ENCODE results near the gene CDHR2. TPM values are rescaled to one million over a fixed set of nuclear protein-coding genes. Genes with fewer than 3 reads are reported as not detected.

The CDHR2 gene
- polyA plus RNA-seq, 1 experiment, result not detected

GRCh38 chr5:176638437-176638836, 89.3 kb downstream of the CDHR2 start:
- CTCF ChIA-PET, result interaction anchor here (1.5 kb wide), 1 partner anchor 19 kb away, joined by 4 read pairs; no protein-coding TSS in a partner anchor
- POLR2A ChIA-PET, result no interaction called here
- H3K27ac ChIP-seq (ENCODE audit: low read depth, low read length), result no peak overlapping the region
- peaks cover 5% of the 10 kb centered on the region; the same call in 1 of the 2 replicates for H3K9me3 ChIP-seq (ENCODE audit: control insufficient read depth, insufficient read depth, low read length)
- no peak for DNase-seq (ENCODE audit: low read depth, low spot score)
- H3K27me3 ChIP-seq (ENCODE audit: control insufficient read depth, insufficient read depth, low read length), result peaks cover 49% of the 10 kb centered on the region
- no peak overlapping the region for H3K4me3 ChIP-seq (ENCODE audit: low read depth, low read length)
- TF ChIP-seq, protein P1, sequence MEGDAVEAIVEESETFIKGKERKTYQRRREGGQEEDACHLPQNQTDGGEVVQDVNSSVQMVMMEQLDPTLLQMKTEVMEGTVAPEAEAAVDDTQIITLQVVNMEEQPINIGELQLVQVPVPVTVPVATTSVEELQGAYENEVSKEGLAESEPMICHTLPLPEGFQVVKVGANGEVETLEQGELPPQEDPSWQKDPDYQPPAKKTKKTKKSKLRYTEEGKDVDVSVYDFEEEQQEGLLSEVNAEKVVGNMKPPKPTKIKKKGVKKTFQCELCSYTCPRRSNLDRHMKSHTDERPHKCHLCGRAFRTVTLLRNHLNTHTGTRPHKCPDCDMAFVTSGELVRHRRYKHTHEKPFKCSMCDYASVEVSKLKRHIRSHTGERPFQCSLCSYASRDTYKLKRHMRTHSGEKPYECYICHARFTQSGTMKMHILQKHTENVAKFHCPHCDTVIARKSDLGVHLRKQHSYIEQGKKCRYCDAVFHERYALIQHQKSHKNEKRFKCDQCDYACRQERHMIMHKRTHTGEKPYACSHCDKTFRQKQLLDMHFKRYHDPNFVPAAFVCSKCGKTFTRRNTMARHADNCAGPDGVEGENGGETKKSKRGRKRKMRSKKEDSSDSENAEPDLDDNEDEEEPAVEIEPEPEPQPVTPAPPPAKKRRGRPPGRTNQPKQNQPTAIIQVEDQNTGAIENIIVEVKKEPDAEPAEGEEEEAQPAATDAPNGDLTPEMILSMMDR (IDR thresholded peaks at IDR 0.05; ENCODE audit: low read depth, low read length), result no peak

- H3K9me3 ChIP-seq (ENCODE audit: control insufficient read depth, insufficient read depth, low read length), result peaks cover 5% of the 10 kb centered on the region; the same call in 1 of the 2 replicates
Observed at GRCh38 chr5:176639208-176639607, 90.1 kb downstream of the CDHR2 start.

DNA sequence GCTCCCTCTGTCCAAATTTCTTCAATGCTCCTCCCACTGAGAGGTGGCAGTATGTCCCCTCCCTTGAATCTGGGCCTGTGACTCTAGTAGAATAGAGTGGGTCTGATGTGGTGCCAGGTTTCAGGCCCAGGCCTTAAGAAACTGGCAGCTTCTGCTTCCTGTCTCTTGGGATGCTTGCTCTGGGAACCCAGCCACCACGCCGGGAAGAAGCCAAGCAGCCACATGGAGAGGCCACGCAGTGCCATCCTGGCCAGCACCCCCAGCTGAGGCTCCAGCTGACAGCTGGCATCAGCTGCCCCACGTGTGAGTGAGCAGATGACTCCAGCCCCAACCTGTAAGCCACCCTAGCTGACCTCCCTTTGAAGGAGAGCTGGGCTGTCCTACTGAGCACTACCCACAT, 90.8 kb downstream of the CDHR2 start:
- ChIA-PET CTCF (interaction anchor here (1.4 to 1.5 kb wide), 2 partner anchors 18 to 21 kb away, joined by 4 to 6 read pairs; no protein-coding TSS in a partner anchor), POLR2A (no interaction called here)
- DNase-seq (ENCODE audit: low read depth, low spot score), result no peak
- no peak overlapping the region for H3K27ac ChIP-seq (ENCODE audit: low read depth, low read length)
- H3K4me3 ChIP-seq (ENCODE audit: low read depth, low read length), result no peak overlapping the region
- peaks cover 39% of the 10 kb centered on the region for H3K27me3 ChIP-seq (ENCODE audit: control insufficient read depth, insufficient read depth, low read length)
- TF ChIP-seq, protein P1 (IDR thresholded peaks at IDR 0.05; ENCODE audit: low read depth, low read length), result no peak
- H3K9me3 ChIP-seq (ENCODE audit: control insufficient read depth, insufficient read depth, low read length), result peaks cover 5% of the 10 kb centered on the region; the same call in 1 of the 2 replicates

More at GRCh38 chr5:176639208-176639607, 90.1 kb downstream of the CDHR2 start:
- ChIA-PET CTCF (interaction anchor here (0.5 to 1.5 kb wide), 3 partner anchors 19 to 21 kb away, joined by 4 to 6 read pairs (median 6); no protein-coding TSS in a partner anchor), POLR2A (no interaction called here)
- TF ChIP-seq, protein P1 (IDR thresholded peaks at IDR 0.05; ENCODE audit: low read depth, low read length), result no peak
- no peak overlapping the region for H3K4me3 ChIP-seq (ENCODE audit: low read depth, low read length)
- DNase-seq (ENCODE audit: low read depth, low spot score), result no peak
- peaks cover 42% of the 10 kb centered on the region for H3K27me3 ChIP-seq (ENCODE audit: control insufficient read depth, insufficient read depth, low read length)
- H3K27ac ChIP-seq (ENCODE audit: low read depth, low read length), result no peak overlapping the region

DNA sequence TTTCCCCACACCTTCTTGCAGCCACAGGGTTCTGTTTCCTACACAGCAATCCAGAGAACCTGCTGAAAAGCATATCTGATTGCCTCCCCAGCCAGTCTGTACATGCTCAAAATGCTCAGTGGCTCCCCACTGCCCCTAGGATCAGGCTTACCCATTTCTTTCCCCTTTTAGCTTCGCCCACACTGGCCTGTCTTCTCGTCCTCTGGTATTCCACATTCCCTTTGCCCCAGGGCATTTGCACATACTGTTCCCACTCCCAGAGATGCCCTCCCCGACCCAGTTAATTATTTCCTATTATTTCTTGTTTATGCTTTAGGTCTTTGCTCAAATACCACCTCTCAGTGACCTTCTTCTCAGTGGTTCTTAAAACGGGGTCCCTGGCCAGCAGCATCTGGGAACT, 91.5 kb downstream of the CDHR2 start:
- H3K27me3 ChIP-seq (ENCODE audit: control insufficient read depth, insufficient read depth, low read length), result peaks cover 34% of the 10 kb centered on the region
- ChIA-PET CTCF (interaction anchor here (1.4 kb wide), 1 partner anchor 20 kb away, joined by 6 read pairs; no protein-coding TSS in a partner anchor), POLR2A (no interaction called here)
- no peak for DNase-seq (ENCODE audit: low read depth, low spot score)
- H3K9me3 ChIP-seq (ENCODE audit: control insufficient read depth, insufficient read depth, low read length), result peaks cover under 1% of the 10 kb centered on the region; the same call in 1 of the 2 replicates
- TF ChIP-seq, protein P1 (IDR thresholded peaks at IDR 0.05; ENCODE audit: low read depth, low read length), result no peak
- H3K27ac ChIP-seq (ENCODE audit: low read depth, low read length), result no peak overlapping the region
- no peak overlapping the region for H3K4me3 ChIP-seq (ENCODE audit: low read depth, low read length)

GRCh38 chr5:176642675-176643490, 93.7 kb downstream of the CDHR2 start:
- Histone ChIP-seq H3K27me3 (ENCODE audit: control insufficient read depth, insufficient read depth, low read length) (peaks cover 20% of the 10 kb centered on the region), H3K4me3 (ENCODE audit: low read depth, low read length) (no peak overlapping the region), H3K27ac (ENCODE audit: low read depth, low read length) (no peak overlapping the region), H3K9me3 (ENCODE audit: control insufficient read depth, insufficient read depth, low read length) (no peaks in the 10 kb centered on the region; the same call in 1 of the 2 replicates)
- DNase-seq (ENCODE audit: low read depth, low spot score), result no peak
- ChIA-PET POLR2A (no interaction called here), CTCF (interaction anchor here (0.5 to 2.1 kb wide), 2 partner anchors 21 to 269 kb away, joined by 3 to 5 read pairs; no protein-coding TSS in a partner anchor)
- TF ChIP-seq, protein P1 (IDR thresholded peaks at IDR 0.05; ENCODE audit: low read depth, low read length), result no peak
